OCI-LY3 (cell line): ENCODE data around the gene DPT.

Experiments
- EZH2phosphoT487 ChIP-seq: fragments of 200-600 bp; shearing (Covaris generic); IDR thresholded peaks from 2 replicates; pipeline ENCODE4 v1.6.1; 2018; ENCODE audit warnings: antibody characterized with exemption, mixed run types, low read depth
- TF ChIP-seq, protein P1 (sequence below): fragments of 200-600, 300-600 bp; sonication (generic); IDR thresholded peaks from 2 replicates; pipeline ENCODE4 v1.5.1; 2014; ENCODE audit warnings: antibody characterized with exemption, low read length, low read depth

DNA sequence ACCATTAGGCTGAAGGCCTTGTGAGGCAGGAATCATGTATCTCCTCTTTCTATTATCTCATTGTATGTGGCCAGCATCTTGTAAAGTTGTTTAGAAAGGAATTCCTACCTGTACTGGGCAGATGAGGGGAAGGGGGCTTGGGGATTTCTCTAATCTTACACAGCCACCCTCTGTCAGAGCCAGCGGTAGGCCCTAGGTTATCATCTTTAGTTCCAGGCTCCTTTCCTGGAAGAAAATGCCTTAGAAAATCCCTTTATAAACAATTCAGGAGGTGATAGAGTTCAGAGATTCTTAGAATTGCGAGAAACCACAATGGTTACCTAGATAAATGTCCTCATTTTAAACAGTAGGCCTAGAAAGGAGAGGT, 35.2 kb downstream of the DPT start:
- TF ChIP-seq, protein P1, sequence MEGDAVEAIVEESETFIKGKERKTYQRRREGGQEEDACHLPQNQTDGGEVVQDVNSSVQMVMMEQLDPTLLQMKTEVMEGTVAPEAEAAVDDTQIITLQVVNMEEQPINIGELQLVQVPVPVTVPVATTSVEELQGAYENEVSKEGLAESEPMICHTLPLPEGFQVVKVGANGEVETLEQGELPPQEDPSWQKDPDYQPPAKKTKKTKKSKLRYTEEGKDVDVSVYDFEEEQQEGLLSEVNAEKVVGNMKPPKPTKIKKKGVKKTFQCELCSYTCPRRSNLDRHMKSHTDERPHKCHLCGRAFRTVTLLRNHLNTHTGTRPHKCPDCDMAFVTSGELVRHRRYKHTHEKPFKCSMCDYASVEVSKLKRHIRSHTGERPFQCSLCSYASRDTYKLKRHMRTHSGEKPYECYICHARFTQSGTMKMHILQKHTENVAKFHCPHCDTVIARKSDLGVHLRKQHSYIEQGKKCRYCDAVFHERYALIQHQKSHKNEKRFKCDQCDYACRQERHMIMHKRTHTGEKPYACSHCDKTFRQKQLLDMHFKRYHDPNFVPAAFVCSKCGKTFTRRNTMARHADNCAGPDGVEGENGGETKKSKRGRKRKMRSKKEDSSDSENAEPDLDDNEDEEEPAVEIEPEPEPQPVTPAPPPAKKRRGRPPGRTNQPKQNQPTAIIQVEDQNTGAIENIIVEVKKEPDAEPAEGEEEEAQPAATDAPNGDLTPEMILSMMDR = no peak
- TF ChIP-seq EZH2phosphoT487 = no peak
